GM12864 (cell line): ENCODE data around the gene CCL2.
"Not testable (repeated sequence)": the region's sequence is repeated elsewhere in the genome, so short reads cannot be mapped to it uniquely, and the experiment has no call there.

ENCODE experiments used
- DNase-seq: peaks from one replicate; pipeline ENCODE4 v3.0.0-alpha.2; 2011; ENCODE audit warnings: low read depth
- H3K4me3 ChIP-seq: 2 replicates; pipeline ENCODE4 v1.5.1; 2011; ENCODE audit warnings: mild to moderate bottlenecking, low read depth, low read length, control low read depth
- CTCF ChIP-seq: IDR thresholded peaks from 2 replicates; pipeline ENCODE4 v1.5.1; 2011; ENCODE audit warnings: low read depth, mild to moderate bottlenecking, moderate library complexity, low read length, control low read depth, inconsistent platforms; ENCODE audit errors: missing control alignments

Gene CCL2

GRCh38 chr17:34226744-34227034 is 28.4 kb upstream of the CCL2 start:
- H3K4me3 ChIP-seq = no peak overlapping the region
- DNase-seq = no peak
- no peak for TF ChIP-seq CTCF

- H3K4me3 ChIP-seq, DNase-seq: not testable (repeated sequence)
Measured at GRCh38 chr17:34227293-34227692, 27.8 kb upstream of the CCL2 start.

GRCh38 chr17:34227707-34228106 is 27.4 kb upstream of the CCL2 start:
- TF ChIP-seq CTCF = no peak
- H3K4me3 ChIP-seq = no peak overlapping the region
- DNase-seq = no peak

- no peak for TF ChIP-seq CTCF
- no peak for DNase-seq
Measured at GRCh38 chr17:34228781-34229180, 26.3 kb upstream of the CCL2 start.

DNA sequence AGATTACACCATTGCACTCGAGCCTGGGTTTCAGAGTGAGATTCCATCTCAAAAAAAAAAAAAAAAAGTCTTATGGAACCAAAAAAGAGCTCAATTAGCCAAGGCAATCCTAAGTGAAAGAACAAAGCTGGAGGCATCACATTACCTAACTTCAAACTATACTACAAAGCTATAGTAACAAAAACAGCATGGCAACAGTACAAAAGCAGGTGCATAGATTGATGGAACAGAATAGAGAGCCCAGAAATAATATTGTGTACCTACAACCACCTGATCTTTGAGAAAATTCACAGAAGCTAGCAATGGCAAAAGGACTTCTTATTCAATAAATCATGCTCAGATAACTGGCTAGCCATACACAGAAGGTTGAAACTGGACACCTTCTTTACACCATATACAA is 24.7 kb upstream of the CCL2 start:
- no peak for DNase-seq
- TF ChIP-seq CTCF = no peak
- H3K4me3 ChIP-seq = no peak overlapping the region

More at GRCh38 chr17:34228781-34229180, 26.3 kb upstream of the CCL2 start:
- no peak overlapping the region for H3K4me3 ChIP-seq

DNA sequence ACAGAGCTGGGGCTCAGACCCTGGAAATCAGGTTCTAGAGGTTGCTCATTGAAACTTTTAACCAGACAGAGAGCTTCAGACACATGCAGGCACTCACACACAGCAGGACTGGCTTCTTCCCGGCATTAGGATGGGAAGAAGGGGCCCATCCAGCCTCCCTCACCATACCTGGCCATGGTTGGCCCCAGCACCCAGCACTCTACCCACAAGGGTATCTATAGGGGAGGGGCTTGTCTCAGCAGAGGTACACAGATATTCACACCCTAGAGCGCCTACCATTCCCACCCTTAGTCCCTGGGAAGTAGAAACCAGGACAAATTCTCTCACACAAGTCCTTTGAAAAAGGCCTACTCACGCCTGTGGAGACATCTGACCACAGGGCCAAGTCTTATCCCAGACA is 20.5 kb upstream of the CCL2 start:
- TF ChIP-seq CTCF = no peak
- no peak overlapping the region for H3K4me3 ChIP-seq
- no peak for DNase-seq

- DNase-seq = no peak
- no peak for TF ChIP-seq CTCF
- no peak overlapping the region for H3K4me3 ChIP-seq
Measured at GRCh38 chr17:34235389-34236028, 19.6 kb upstream of the CCL2 start.
